B cell (primary cell): Measurements from ENCODE around the gene CYB5D1. TPM values are rescaled to one million over a fixed set of nuclear protein-coding genes. Genes with fewer than 3 reads are reported as not detected.

ENCODE experiments used
- ATAC-seq: fragments of 200-7000 bp; cut with Tn5 transposase; one replicate; pipeline ENCODE4 v1.10.0; 2021; ENCODE audit warnings: low read depth, mild to moderate bottlenecking, moderate number of reproducible peaks, moderate library complexity
- CTCF ChIA-PET: fragments of 350-600 bp; sonication (Branson Sonifier 250); formaldehyde crosslinking; loops from one replicate; lab custom pipeline; 2021; ENCODE audit warnings: antibody characterized with exemption, inconsistent platforms; lab: Charles Lee
- POLR2A ChIA-PET: fragments of 350-600 bp; sonication (Branson Sonifier 250); formaldehyde crosslinking; loops from one replicate; lab custom pipeline; 2021; ENCODE audit warnings: antibody characterized with exemption; lab: Charles Lee
- DNase-seq: peaks from one replicate; pipeline ENCODE4 v3.0.0; 2013
- H2AFZ ChIP-seq: 2 replicates; pipeline ENCODE4 v1.6.1; 2012; ENCODE audit warnings: mild to moderate bottlenecking, low read depth, low read length; ENCODE audit not compliant: insufficient read depth, poor library complexity, severe bottlenecking
- H3K27ac ChIP-seq, 2 donors: 1 replicate in 1 of 2; 2 replicates in 1 of 2; pipeline ENCODE4 v1.5.1; 2012 to 2013; ENCODE audit warnings: low read length in 2 of 2, mild to moderate bottlenecking in 2 of 2, moderate library complexity in 1 of 2
- H3K27me3 ChIP-seq, 4 experiments: fragments of 200-600 bp in 1 of 4; sonication (generic) in 1 of 4; replicated peaks in 1 of 4; 1 replicate in 2 of 4; 2 replicates in 2 of 4; pipeline versions ENCODE4 v1.6.1 to v1.7.0; 2013 to 2016; ENCODE audit warnings: low read length in 3 of 4, mild to moderate bottlenecking in 2 of 4, mixed read lengths in 1 of 4, moderate library complexity in 1 of 4; ENCODE audit not compliant: insufficient read depth in 4 of 4, control insufficient read depth in 3 of 4; ENCODE audit errors: control extremely low read depth in 1 of 4
- H3K36me3 ChIP-seq, 2 experiments: replicated peaks in 1 of 2; 1 replicate in 1 of 2; 2 replicates in 1 of 2; pipeline versions ENCODE4 v1.6.1 to v1.7.1; 2013; ENCODE audit warnings: low read length in 1 of 2; ENCODE audit not compliant: insufficient read depth in 2 of 2, control insufficient read depth in 1 of 2; ENCODE audit errors: control extremely low read depth in 1 of 2, extremely low read depth in 1 of 2
- H3K4me1 ChIP-seq, 2 donors: fragments of 200-600 bp in 1 of 2; sonication (generic) in 1 of 2; 1 replicate in 1 of 2; 2 replicates in 1 of 2; pipeline versions ENCODE4 v1.5.1 to v1.6.1; 2013 to 2017; ENCODE audit warnings: low read length in 2 of 2; ENCODE audit not compliant: control insufficient read depth in 2 of 2, insufficient read depth in 2 of 2
- H3K4me2 ChIP-seq: replicated peaks from 2 replicates; pipeline ENCODE3; 2012; ENCODE audit warnings: mild to moderate bottlenecking, low read depth, low read length; ENCODE audit not compliant: poor library complexity, severe bottlenecking
- H3K4me3 ChIP-seq, 5 experiments: fragments of 200-600 bp in 1 of 5; sonication (generic) in 1 of 5; 1 replicate in 3 of 5; 2 replicates in 2 of 5; pipeline versions ENCODE4 v1.5.1 to v1.7.0; 2011 to 2016; ENCODE audit warnings: low read length in 4 of 5, mild to moderate bottlenecking in 4 of 5, low read depth in 2 of 5, control low read depth in 1 of 5, moderate library complexity in 1 of 5; ENCODE audit not compliant: insufficient read depth in 1 of 5; ENCODE audit errors: control extremely low read depth in 1 of 5, extremely low read depth in 1 of 5
- H3K79me2 ChIP-seq: fragments of 200-600 bp; sonication (generic); one replicate; pipeline ENCODE4 v1.6.0; 2016; ENCODE audit warnings: low read length; ENCODE audit not compliant: control insufficient read depth, insufficient read depth
- H3K9ac ChIP-seq: fragments of 200-600 bp; sonication (generic); 2 replicates; pipeline ENCODE4 v1.6.1; 2017; ENCODE audit warnings: mild to moderate bottlenecking, low read length, moderate library complexity
- H3K9me3 ChIP-seq, 3 donors: one replicate each; pipeline versions ENCODE4 v1.6.1 to v1.7.1; 2013; ENCODE audit warnings: low read length in 2 of 3; ENCODE audit not compliant: control insufficient read depth in 2 of 3, insufficient read depth in 1 of 3; ENCODE audit errors: control extremely low read depth in 1 of 3
- H4K20me1 ChIP-seq: 2 replicates; pipeline ENCODE4 v1.6.0; 2012; ENCODE audit warnings: mild to moderate bottlenecking, low read length; ENCODE audit not compliant: insufficient read depth, control insufficient read depth, poor library complexity, severe bottlenecking
- H3K27ac Mint-ChIP-seq: one replicate; pipeline ENCODE4 v1.8.0; 2021; ENCODE audit warnings: mixed read lengths
- H3K27me3 Mint-ChIP-seq: one replicate; pipeline ENCODE4 v1.8.0; 2021; ENCODE audit warnings: mixed read lengths
- H3K4me1 Mint-ChIP-seq: one replicate; pipeline ENCODE4 v1.8.0; 2021; ENCODE audit warnings: mixed read lengths
- H3K4me3 Mint-ChIP-seq: one replicate; pipeline ENCODE4 v1.8.0; 2021; ENCODE audit warnings: mixed read lengths
- H3K9me3 Mint-ChIP-seq: one replicate; pipeline ENCODE4 v1.8.0; 2022; ENCODE audit warnings: mixed read lengths; ENCODE audit not compliant: insufficient read depth
- CTCF ChIP-seq: fragments of 200-600 bp; IDR thresholded peaks from one replicate; pipeline ENCODE4 v1.8.0; 2022; ENCODE audit warnings: antibody characterized with exemption, mild to moderate bottlenecking
- EZH2 ChIP-seq: IDR thresholded peaks from 2 replicates; pipeline ENCODE4 v1.6.1; 2012; ENCODE audit warnings: borderline replicate concordance, low read depth, mild to moderate bottlenecking, moderate library complexity, low read length; ENCODE audit not compliant: insufficient read depth, poor library complexity, severe bottlenecking
- WGBS: methylation state at CpG from one replicate; pipeline ENCODE4 v1.1.5; 2013; ENCODE audit warnings: missing lambda C conversion rate; ENCODE audit not compliant: insufficient coverage; 5-methylcytosine and 5-hydroxymethylcytosine counted together
- intact Hi-C: fragments of 100-400 bp; cut with micrococcal nuclease; formaldehyde crosslinking; loops from one replicate; pipeline ENCODE4 v1.10.0; 2022
- polyA plus RNA-seq: library from polyadenylated mRNA; depleted of rRNA; stranded (reverse); fragments of >200 nt; gene quantifications from 2 replicates; pipeline ENCODE4 v1.2.3, GENCODE V29; 2012
- total RNA-seq, 2 donors: library from RNA; stranded (reverse); fragments of 120-200 nt in 1 of 2; gene quantifications; 1 replicate in 1 of 2; 2 replicates in 1 of 2; pipeline versions ENCODE4 v1.2.3 to v1.2.4, GENCODE V29; 2013 to 2022

The CYB5D1 gene
- total and polyA plus RNA-seq, 2 donors (not counting 1 experiment from before 2014, with no cell fraction given) = 6.3 to 10.2 TPM

- H3K4me1 ChIP-seq = peaks cover 15 to 26% of the 10 kb centered on the region in 2 donors
- ATAC-seq (no peak), DNase-seq (peak; percentile 46)
- no peaks in the 10 kb centered on the region for H3K9me3 Mint-ChIP-seq
- H3K9ac ChIP-seq = no peak overlapping the region
- H3K27me3 Mint-ChIP-seq = no peaks in the 10 kb centered on the region
- ChIA-PET POLR2A (no interaction called here), CTCF (interaction anchor here (0.6 to 4.0 kb wide), 8 partner anchors 7 to 139 kb away, joined by 3 to 49 read pairs (median 7); partner anchors contain the start of gene KDM6B)
- H3K4me3 ChIP-seq = no peak overlapping the region
- H2AFZ ChIP-seq = no peak overlapping the region
- H3K27me3 ChIP-seq = no peaks in the 10 kb centered on the region
- peaks cover 0 to 41% of the 10 kb centered on the region in 2 experiments for H3K36me3 ChIP-seq
- H4K20me1 ChIP-seq = peaks cover 77% of the 10 kb centered on the region
- H3K27ac ChIP-seq = no peak overlapping the region
- WGBS = 82% methylated on average over 7 of the region's 12 CpGs
- intact Hi-C loops = loop anchor here (10.0 kb wide), 1 partner anchor 235 kb away; the partner anchor contains the start of gene FXR2
- peak overlapping the region; percentile 29 for H3K4me3 Mint-ChIP-seq
- peaks cover 28% of the 10 kb centered on the region for H3K4me1 Mint-ChIP-seq
- H3K79me2 ChIP-seq = peaks cover 30% of the 10 kb centered on the region
- H3K9me3 ChIP-seq = no peaks in the 10 kb centered on the region
- TF ChIP-seq CTCF (no peak), EZH2 (no peak)
- H3K27ac Mint-ChIP-seq = no peak overlapping the region
- H3K4me2 ChIP-seq = no peak overlapping the region
Observed at GRCh38 chr17:7849751-7850504, 7.9 kb upstream of the CYB5D1 start.
